Parietal lobe (tissue), 1 donor: ENCODE data around the gene FRK. TPM values are rescaled to one million over a fixed set of nuclear protein-coding genes. Genes with fewer than 3 reads are reported as not detected.

Experiments used
- total RNA-seq: library from RNA; depleted of rRNA; stranded (reverse); fragments of >200 nt; gene quantifications from one replicate; pipeline ENCODE4 v1.2.3, GENCODE V29; 2014

FRK gene
- total RNA-seq = 0.63 TPM

DNA sequence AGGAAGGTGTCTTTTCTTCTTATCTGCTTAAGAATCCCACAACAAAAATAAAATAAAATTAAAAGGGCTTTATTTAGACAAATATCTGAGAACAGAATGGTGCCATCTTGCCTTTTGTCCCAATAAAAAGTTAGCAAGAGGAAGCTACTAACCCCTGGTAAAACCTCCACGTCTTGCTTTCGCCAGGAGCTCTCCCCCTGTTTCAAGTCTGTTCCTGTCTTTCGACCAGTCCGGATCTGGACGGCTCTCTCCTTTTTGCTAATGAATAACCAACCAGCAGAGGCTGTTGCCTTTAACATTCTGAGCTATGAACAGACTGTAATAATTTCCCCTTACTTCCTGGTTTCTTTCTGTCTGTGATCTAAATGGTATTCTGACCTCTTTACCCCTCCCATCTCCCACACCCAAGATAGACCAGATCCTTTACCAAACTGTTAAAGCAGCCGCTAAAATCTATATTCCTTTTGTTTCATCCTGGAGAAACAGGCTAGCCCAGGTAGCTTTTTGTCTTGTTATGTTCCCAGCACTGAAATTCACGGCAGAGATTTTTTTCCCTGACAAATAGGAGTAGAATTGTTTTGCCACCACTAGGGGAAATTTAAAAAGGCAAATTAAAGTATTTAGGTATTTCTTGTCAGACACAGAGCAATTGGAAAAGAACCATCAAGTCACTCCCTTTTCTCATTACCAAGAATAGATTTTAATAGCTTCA, at the start of gene FRK:
Gene FRK, minus strand, starts transcription at position 320 of the 712 bp plus-strand sequence. CDS start 580 bp downstream, outside the sequence.

GRCh38 chr6:116100419-116101301, 40.0 kb upstream of the FRK start, which contains the start of gene NT5DC1:
NT5DC1 (plus strand) TSS chr6:116100853; CDS start chr6:116100931, 78 bp downstream.

Other genes starting within 250 kb of the FRK start
- 1.9 TPM for gene NT5DC1, start 40.0 kb upstream of the FRK start, total RNA-seq
- gene COL10A1, start 65.2 kb upstream of the FRK start, total RNA-seq = not detected
- 81.7 TPM for gene TSPYL4, start 193.2 kb upstream of the FRK start, total RNA-seq
- 108 TPM for gene TSPYL1, start 219.0 kb upstream of the FRK start, total RNA-seq